Measurements from ENCODE around the gene RDH11.
A peak's percentile ranks its signal among the peaks of the same experiment; 100 is the strongest.
"Not testable (repeated sequence)": the region's sequence is repeated elsewhere in the genome, so short reads cannot be mapped to it uniquely, and the experiment has no call there.

The RDH11 gene, protein sequence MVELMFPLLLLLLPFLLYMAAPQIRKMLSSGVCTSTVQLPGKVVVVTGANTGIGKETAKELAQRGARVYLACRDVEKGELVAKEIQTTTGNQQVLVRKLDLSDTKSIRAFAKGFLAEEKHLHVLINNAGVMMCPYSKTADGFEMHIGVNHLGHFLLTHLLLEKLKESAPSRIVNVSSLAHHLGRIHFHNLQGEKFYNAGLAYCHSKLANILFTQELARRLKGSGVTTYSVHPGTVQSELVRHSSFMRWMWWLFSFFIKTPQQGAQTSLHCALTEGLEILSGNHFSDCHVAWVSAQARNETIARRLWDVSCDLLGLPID

GRCh38 chr14:67695394-67695949 lies at the start of gene RDH11:
TSS of gene RDH11 (minus strand) at chr14:67695764. CDS start at chr14:67695703, 61 bp downstream.
- FAIRE-seq = peak; percentile 42
- peak; percentile 98 for DNase-seq (ENCODE audit: low spot score)

- DNase-seq (ENCODE audit: low spot score) = no peak
- peak; percentile 17 for FAIRE-seq
Observed at GRCh38 chr14:67744046-67744445, 48.5 kb upstream of the RDH11 start.

DNA sequence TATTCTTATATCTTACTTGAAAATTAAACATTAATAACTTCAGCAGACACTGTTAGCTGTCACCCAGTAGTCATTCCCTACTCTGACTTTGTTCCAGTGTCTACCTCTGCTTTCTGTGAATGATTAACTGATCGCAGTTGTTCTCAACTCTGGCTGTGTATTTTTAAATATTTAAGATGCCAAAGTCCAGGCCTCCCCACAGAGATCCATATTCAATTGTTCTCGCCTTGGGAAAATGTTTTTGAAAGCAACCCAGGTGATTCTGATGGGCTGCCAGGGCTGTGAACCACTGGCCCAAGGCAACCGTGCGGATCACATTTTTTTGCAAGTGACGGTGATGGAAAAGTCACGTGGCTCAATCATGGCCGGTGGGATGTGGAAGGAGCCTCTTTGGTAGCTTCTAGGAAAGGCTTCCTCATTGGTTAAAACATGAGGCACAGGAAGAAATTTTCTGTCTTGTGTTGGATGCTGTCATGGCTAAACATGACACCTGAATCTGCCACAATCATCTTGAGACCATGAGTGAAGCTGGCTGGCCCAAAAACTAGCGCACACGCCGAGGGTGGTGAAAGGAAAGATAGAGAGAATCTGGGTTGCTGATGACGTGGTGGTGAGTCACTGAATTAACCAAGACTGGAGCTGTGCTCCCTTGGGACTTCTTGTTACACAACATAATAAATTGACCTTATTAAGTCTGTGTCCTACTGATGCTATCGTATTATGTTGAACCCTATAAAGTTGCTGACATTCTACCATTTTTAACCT lies 43.4 kb upstream of the RDH11 start:
- FAIRE-seq (peak; percentile 91), DNase-seq (ENCODE audit: low spot score) (peak; percentile 93)

DNA sequence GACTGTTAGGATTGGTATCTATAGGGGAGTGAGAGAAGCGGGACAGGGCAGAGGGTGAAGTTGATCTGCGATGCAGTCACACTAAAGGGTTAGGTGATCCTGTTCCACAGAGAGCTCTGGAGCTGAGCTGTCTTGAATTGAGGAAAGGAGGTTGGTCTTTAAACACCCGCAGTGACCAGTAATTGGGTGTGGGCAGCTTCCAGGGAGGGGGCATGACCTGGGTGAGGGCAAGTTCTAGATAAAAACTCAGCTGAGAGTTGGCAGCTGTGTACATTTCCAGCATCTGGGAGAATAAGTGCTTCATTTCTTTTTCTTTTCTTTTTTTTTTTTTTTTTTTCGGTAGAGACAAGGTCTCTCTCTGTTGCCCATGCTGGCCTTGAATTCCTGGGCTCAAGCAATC lies 41.2 kb upstream of the RDH11 start:
- no peak for FAIRE-seq
- no peak for DNase-seq (ENCODE audit: low spot score)

DNA sequence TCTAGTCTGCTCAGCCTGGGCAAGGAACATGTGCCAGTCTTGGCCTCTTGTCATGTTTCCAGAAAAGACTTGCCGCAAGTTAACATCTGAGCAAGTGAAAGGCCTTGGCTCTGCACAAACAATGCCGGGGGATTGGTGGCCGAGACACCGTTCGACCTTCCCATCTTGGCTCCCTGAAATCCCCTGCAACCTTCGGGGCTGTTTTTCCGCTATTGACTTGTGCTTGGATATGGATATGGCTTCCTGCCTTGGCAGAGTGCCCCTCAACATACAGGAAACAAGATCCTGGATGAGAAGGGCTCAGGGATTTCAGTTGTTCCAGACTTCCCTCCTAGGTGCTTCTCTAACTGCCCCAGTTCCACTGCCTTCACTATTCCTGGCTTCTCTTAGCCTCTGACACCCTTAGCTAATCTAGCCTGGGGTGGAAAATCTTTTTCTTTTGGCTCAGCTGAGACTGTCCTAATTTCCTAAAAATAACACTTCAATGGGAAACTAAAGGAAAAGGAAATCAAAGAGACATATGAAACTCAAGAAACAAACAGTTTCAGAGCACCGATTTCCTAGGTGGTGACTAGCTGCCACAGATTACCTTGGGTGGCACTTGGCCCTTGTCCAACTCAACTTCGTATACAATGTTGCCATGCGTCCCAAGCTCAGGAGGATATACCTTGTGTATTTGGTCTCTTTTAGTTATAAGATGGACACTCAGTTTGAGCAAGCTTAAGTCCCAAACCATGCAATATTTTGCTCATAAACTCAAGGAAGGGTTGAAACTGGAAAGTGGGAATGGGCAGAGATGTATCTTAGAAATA lies 40.0 kb upstream of the RDH11 start:
- peak; percentile 91 for FAIRE-seq
- DNase-seq (ENCODE audit: low spot score) = no peak

- no peak for DNase-seq (ENCODE audit: low spot score)
- FAIRE-seq = peak; percentile 70
Observed at GRCh38 chr14:67734675-67735074, 39.1 kb upstream of the RDH11 start.

DNA sequence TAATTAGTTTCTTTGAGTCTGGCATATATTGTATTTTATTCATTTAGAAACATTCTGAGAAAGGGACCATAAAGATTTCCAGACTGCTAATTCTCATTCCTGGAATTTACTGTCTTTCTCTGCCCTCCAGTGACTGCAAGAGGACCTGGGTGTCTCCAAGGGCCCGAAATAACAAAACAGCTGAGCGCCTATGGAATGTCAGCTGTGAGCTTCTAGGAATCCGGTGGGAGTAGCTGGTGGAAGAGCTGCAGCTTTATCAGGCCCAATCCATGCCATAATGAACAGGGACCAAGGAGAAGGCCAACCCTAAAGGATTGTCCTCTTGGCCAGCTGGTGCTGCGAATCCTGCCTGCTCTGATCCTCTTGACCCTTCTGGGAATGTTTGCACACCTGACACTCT lies 38.1 kb upstream of the RDH11 start:
- no peak for DNase-seq (ENCODE audit: low spot score)
- no peak for FAIRE-seq

GRCh38 chr14:67729072-67729885 lies 33.7 kb upstream of the RDH11 start:
- no peak for DNase-seq (ENCODE audit: low spot score)
- peak; percentile 65 for FAIRE-seq

DNA sequence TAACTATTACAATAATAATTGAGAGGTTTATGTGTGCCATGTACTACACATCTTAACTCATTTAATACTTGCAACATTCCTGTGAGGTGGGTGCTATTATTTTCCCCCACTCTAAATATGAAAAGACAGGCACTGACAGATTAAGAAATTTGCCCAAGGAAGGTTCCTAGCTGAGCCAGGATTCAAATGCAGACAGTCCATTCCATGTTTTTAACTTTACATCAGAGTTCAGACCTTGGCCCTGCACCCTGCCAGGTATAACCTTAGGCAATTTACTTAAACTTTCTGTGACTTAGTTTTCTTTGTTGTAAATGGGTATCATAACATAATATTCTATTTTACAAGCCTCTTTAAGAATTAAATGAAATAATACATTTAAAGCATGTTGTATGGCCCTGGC lies 32.7 kb upstream of the RDH11 start:
- FAIRE-seq = no peak
- DNase-seq (ENCODE audit: low spot score) = no peak

- no peak for DNase-seq (ENCODE audit: low spot score)
- no peak for FAIRE-seq
Observed at GRCh38 chr14:67727361-67727760, 31.8 kb upstream of the RDH11 start.

DNA sequence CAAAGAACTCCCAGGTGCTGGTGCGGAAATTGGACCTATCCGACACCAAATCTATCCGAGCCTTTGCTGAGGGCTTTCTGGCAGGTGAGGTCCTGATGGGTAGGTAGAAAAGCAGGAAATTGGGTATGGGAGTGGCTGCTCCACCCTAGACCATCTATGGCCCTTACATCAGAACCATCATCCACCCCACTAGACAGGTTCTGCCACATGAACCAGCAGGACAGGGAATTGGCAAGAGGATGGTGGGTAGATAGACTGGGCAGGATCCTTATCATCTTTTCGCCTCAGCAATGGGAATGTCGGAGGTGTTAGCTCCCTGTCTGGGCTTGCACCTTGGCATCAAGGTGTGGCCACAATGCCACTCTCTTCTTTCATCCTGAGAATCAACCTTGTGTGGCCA lies 29.6 kb upstream of the RDH11 start:
- FAIRE-seq (peak; percentile 52), DNase-seq (ENCODE audit: low spot score) (no peak)

- DNase-seq (ENCODE audit: low spot score) (no peak), FAIRE-seq (peak; percentile 9)
Observed at GRCh38 chr14:67722293-67722692, 26.7 kb upstream of the RDH11 start.

DNA sequence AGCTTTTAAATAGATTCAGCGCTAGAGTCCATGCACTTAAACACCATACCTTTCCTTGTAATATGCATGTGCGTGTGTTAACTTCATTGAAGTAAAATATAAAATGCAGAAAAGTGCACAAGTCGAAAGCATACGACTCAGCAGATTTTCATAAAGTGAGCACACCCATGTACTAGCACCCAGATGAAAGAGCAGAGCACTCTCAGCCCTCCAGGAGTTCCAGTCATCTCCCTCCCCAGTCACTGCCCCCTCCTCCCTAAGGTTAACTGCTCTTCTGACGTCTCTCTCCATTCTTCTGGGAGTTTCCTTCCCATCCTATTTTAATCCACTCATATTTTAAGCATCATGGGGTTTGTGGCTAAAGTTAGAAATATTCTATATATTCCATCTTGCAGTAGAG lies 26.3 kb upstream of the RDH11 start:
- peak; percentile 70 for FAIRE-seq
- DNase-seq (ENCODE audit: low spot score) = no peak

GRCh38 chr14:67719866-67720265 lies 24.3 kb upstream of the RDH11 start:
- DNase-seq (ENCODE audit: low spot score) = no peak
- no peak for FAIRE-seq

GRCh38 chr14:67719385-67719784 lies 23.8 kb upstream of the RDH11 start:
- DNase-seq (ENCODE audit: low spot score); FAIRE-seq: not testable (repeated sequence)

DNA sequence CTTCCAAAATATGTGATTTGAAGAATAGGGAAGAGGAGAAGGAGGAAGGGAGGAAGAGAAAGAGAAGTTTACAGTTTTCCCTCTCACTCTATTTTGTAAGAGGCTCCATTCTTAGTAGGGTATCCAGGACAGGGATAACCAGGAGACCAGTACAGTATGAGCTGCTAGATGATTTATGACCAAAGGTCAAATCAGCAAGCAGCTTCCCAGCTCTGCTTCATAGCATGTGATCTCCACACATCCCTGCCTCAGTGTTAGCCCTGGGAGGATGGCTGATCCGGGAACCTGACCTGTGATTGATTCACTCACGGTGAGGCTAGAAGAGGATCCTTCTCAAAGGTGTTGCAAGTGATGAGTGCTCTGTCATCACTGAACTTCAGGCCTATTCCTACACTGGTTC lies 22.7 kb upstream of the RDH11 start:
- DNase-seq (ENCODE audit: low spot score) (no peak), FAIRE-seq (peak; percentile 20)

DNA sequence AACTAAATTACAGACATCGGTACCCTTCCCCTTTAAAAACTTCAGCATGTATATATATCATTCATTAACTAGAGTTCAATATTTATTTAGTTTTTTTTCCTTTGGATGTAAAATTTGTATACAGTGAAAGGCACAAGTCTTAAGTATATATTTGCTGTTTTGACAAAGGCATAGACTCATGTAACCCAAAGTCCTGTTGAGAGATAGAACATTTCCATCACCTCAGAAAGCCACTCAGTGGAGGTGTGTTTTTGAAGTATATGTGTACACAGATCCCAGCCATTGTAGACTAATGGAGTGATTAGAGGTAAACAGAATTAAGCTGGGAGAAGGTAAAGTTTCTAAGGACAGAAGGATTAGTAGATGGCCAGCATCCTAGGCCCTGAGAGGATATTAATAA lies 21.5 kb upstream of the RDH11 start:
- FAIRE-seq (peak; percentile 56), DNase-seq (ENCODE audit: low spot score) (no peak)

DNA sequence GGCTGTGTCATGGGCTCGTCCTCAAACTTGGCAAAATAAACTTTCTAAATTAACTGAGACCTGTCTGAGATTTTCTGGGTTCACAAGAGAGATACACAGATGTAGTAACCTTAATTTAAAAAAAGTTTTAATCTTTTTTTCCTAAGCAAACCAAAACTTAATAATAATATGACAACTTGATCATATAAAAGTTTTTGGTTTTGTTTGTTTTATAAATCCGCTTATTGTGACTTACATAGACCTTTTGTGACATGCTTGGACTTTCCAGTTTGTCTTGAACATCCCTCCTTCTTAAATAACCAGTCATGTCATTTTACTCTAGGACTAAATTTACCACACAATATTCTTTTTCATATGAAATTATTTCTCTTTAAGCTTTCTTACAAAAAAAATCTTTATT lies 14.6 kb upstream of the RDH11 start:
- FAIRE-seq = no peak
- no peak for DNase-seq (ENCODE audit: low spot score)

GRCh38 chr14:67709796-67710195 lies 14.2 kb upstream of the RDH11 start:
- FAIRE-seq = peak; percentile 73
- DNase-seq (ENCODE audit: low spot score) = not testable (repeated sequence)

DNA sequence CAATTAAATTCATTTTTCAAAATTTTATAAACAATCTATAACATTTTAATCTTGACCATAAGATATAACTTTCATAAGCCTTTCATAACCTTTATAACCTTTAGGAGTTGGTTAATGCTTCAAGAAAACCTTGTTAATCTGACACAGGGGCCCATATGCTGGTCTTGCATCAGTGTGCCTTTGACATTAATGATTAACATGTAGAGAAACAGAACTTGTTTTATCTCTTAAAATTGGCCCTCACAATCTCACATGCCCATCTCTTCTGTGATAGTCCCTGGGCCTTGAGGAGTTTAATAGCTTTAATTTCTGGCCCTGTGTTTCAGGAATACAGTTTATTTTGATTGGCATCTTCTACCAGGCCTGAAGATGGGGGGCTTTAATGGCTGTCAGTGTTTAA lies 13.8 kb upstream of the RDH11 start:
- not testable (repeated sequence) for DNase-seq (ENCODE audit: low spot score)
- peak; percentile 17 for FAIRE-seq

DNA sequence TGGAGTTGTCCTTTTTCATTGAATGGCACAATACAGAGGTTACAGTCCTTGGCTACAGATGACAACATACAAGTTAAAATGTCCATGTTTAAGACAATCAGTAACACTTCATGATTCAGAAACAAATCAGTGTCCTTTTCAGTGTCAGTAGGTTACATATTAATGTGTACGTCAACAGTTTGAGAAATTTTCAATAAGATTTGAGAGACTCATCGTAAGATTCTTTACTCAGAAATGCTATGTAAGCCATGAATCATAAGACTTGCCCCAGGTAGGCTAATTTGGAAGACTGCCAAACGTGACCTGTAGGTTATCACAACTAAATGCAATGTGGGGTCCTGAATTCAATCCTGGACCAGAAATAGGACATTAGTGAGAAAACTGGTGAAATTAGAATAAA lies 9.6 kb upstream of the RDH11 start:
- DNase-seq (ENCODE audit: low spot score) (no peak), FAIRE-seq (no peak)
